ENCODE data around the gene KLRF1. TPM values are rescaled to one million over a fixed set of nuclear protein-coding genes. Genes with fewer than 3 reads are reported as not detected.

The KLRF1 gene
- total RNA-seq, 1 experiment from 2014 or later = 1.1 TPM

GRCh38 chr12:9843407-9843806, 16.1 kb downstream of the KLRF1 start:
- H3K4me3 ChIP-seq (ENCODE audit: low read depth in 2 of 2, low read length in 2 of 2) = no peak overlapping the region
- DNase-seq (ENCODE audit: low read depth, low spot score) = no peak
- no peaks in the 10 kb centered on the region for H3K27me3 ChIP-seq (ENCODE audit: control insufficient read depth, insufficient read depth, low read length)
- H3K36me3 ChIP-seq (ENCODE audit: control insufficient read depth, insufficient read depth, low read length) = no peaks in the 10 kb centered on the region
- TF ChIP-seq POLR2AphosphoS5 (IDR thresholded peaks at IDR 0.05; ENCODE audit: low read depth, low read length) (no peak), CTCF (IDR thresholded peaks at IDR 0.05) (no peak), REST (IDR thresholded peaks at IDR 0.05; ENCODE audit: insufficient read depth in 1 of 2, low read depth in 2 of 2, low read length in 1 of 2) (no peak), SIN3A (IDR thresholded peaks at IDR 0.05; ENCODE audit: borderline replicate concordance, insufficient read depth, low read depth, low read length) (no peak), TCF7L2 (IDR thresholded peaks at IDR 0.05; ENCODE audit: low read depth, low read length) (no peak)
- in situ Hi-C loops (cut with HindIII; ENCODE audit: low pct_unique_long_range_greater_than_20kb, low sequenced_read_pairs) (no loop called here), intact Hi-C loops (cut with micrococcal nuclease; ENCODE audit: unreplicated experiment) (no loop called here)
- H3K9me3 ChIP-seq (ENCODE audit: control insufficient read depth, insufficient read depth, low read depth, low read length) = no peaks in the 10 kb centered on the region
- no peak overlapping the region for H3K27ac ChIP-seq (ENCODE audit: low read length)
- no peaks in the 10 kb centered on the region for H3K4me1 ChIP-seq (ENCODE audit: control insufficient read depth, insufficient read depth, low read length)
- no TSS peak for BruUV-seq (replicated peaks)
- CTCF ChIA-PET = no interaction called here
- no peak for ATAC-seq
- POLR2A ChIA-PET = no interaction called here

- ChIA-PET POLR2A (no interaction called here), CTCF (no interaction called here)
- Histone ChIP-seq H3K27me3 (ENCODE audit: control insufficient read depth, insufficient read depth, low read length) (no peaks in the 10 kb centered on the region), H3K27ac (ENCODE audit: low read length) (no peak overlapping the region), H3K4me3 (ENCODE audit: low read depth in 2 of 2, low read length in 2 of 2) (no peak overlapping the region), H3K9me3 (ENCODE audit: control insufficient read depth, insufficient read depth, low read depth, low read length) (no peaks in the 10 kb centered on the region), H3K4me1 (ENCODE audit: control insufficient read depth, insufficient read depth, low read length) (no peaks in the 10 kb centered on the region), H3K36me3 (ENCODE audit: control insufficient read depth, insufficient read depth, low read length) (no peaks in the 10 kb centered on the region)
- intact Hi-C loops (cut with micrococcal nuclease; ENCODE audit: unreplicated experiment) (no loop called here), in situ Hi-C loops (cut with HindIII; ENCODE audit: low pct_unique_long_range_greater_than_20kb, low sequenced_read_pairs) (no loop called here)
- no TSS peak for BruUV-seq (replicated peaks)
- DNase-seq (ENCODE audit: low read depth, low spot score) = no peak
- ATAC-seq = no peak
- TF ChIP-seq REST (IDR thresholded peaks at IDR 0.05; ENCODE audit: insufficient read depth in 1 of 2, low read depth in 2 of 2, low read length in 1 of 2) = no peak
- no peak for TF ChIP-seq SIN3A (IDR thresholded peaks at IDR 0.05; ENCODE audit: borderline replicate concordance, insufficient read depth, low read depth, low read length)
- TF ChIP-seq TCF7L2 (IDR thresholded peaks at IDR 0.05; ENCODE audit: low read depth, low read length) = no peak
- TF ChIP-seq POLR2AphosphoS5 (IDR thresholded peaks at IDR 0.05; ENCODE audit: low read depth, low read length) = no peak
- no peak for TF ChIP-seq CTCF (IDR thresholded peaks at IDR 0.05)
These were observed 21.6 kb downstream of the KLRF1 start for GRCh38 chr12:9848899-9849298.
